ENCODE measurements around the gene DGKG.

Gene DGKG

DNA sequence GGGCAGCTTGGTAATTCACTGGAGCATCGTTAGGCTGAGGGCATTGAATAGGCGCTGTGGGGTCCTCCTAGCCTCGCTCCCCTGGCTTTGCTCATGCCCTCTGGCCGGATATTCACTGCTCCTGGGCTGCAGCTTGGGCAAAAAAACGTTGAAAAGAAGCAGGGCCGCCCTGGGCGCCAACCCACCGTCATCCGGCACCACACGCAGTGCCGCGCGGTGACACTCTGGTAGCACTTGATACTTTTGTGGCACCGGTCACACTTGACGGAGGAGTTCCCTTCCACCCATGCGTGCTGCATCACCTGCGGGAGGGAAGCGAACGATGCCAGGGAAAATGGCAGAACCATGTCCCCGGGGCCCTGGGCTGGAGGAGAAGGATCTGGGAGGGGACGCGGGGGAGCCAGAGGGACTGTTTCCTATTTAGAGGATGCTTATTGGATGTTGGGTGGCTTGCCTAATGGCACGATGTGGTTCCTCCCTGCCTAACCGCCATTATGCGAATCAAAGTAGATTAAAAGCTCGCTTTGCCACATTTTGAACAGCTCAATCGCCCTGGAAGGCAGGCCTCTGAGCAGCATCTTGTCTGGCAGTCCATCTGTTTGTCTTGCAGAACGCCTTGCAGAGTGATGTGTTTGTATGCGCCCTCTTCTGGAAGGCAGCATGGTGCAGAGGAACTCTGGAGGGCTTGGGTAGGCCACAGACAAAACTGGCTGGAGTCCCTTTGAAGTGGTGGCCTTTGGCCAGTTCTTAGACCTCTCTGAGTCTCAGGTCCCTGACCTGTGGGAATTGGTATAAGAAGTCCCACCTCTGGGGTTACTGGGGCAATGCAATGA is 93.2 kb downstream of the DGKG start:
- no peak for DNase-seq

DNA sequence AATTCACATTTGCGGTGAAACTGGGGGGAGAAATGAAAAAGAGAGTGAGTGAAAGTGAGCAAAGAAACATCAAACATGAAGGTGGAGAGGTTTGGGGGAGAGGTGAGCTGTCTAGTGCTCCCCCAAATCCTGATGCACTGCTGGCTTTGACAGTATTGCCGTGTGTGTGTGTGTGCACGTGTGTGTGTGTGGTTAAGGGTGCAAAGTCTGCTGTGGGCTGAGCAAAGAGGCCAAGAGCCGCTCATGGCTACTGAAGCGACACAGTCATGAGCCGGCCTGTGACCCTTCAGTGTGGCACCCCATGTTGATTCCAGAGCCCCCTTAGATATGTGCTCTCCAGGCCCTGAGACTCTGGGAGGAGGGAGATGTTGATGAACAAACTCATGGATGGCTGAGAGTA is 94.3 kb downstream of the DGKG start:
- DNase-seq: no peak

DNA sequence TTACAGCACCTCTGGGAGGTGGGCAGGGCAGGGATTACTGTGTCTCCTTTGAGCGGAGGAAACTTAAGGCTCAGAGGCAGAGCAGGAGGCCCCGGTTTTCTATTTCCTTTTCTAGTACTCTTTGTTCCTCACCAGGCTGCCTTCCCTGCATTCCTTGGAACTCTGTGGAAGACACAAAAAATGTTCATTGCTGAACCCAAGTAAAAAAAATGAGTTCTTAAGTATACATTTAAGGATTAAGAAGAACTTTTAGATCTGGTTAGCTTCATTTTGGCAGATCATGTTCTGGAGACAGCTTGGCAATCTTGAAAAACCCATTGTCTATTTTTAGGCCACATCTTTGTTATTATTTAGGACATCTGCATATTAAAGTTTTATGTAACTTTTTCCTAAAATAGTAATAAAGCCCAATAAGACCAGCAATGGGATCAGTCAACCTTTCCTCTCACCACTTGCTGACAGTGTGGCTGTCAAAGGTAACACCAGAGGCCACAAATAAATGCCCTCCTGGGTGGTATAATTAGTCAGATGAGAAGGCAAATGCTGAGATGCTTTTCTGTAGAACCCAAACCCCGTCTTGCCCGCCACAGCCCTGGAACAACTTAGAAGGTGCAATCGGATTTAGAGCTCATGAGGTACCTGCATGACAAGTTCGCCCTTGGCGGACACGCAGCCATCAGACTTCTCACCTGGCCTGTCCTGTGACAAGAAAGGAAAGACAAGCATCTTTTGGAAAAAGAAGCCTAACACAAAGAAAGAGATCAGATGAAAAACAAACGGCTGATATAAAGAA is 97.2 kb downstream of the DGKG start:
- DNase-seq: no peak

DNA sequence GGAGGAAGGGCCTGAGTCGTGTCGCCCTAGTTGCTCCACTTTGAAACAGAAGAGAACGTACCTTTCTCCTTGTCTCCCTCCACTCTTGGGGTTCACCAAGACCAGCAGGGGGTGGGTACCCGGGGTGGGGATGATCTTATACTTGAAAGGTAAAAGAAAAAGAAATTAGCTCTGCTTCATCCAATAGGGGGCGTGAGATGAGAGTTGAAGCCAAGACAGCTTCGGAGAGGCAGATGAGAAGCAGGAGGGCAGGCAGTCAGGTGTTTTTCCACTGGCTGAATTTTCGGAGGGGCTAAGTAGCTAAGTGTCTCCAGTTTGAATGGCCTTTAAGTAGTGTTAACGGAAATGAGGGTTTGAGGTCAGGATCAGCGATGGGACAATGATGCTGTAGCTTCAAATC is 100.4 kb downstream of the DGKG start:
- DNase-seq: no peak

DNA sequence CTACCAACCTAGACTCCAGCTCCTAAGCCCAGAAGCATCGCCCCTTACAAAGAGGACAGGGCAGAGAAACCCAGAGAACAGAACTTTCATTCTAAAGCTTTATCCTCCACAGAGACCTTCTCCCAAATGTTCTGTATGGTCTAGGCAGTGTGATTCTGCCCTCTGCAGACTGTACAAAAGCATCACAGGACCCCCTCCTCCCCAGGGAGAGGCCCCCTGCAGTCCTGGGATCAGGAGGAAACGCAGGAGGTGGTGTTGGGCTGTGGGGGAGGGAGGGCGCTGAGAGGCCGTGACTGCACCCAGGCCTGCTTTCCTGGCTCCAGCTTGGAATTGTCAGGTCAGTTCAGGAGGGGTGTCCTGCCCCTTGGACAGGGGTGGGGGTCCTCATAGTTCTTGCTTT is 101.3 kb downstream of the DGKG start:
- DNase-seq: no peak

DNA sequence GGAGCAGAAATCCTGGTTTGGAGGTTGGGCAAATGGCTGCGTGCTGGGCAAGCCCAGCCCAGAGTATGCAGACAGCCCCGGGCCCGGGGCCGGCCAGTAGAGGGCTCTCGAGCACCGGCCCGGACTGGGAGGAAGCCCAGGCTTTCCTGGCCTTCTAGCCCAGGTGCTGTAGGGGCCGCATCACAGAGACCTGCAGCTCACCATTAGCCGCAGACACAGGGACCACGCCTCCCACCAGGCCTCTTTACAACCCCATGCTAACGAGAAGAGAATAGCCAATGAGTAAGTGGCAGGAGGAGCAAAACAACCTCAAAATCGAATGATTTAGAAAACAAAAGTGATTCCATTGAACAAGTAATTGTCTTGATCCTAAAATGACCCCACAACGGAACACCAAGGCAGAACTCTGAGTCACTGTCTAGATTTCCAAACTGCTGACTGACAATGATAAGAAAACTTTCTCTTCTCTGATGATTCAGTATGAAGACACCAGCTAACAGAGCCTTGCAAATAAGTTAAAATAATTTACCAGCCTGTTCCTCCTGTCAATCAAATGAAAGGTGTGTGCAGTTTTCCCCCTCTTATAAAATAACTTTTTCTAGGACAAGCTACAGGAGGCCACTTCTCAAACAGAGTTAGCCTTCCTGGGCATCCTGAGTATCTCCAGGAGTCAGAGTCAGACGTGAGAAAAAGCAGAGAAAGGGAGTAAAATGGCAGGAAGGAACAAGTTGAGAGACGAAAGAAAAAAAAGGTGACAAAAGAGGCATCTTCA is 102.2 kb downstream of the DGKG start:
- no peak for DNase-seq

DNA sequence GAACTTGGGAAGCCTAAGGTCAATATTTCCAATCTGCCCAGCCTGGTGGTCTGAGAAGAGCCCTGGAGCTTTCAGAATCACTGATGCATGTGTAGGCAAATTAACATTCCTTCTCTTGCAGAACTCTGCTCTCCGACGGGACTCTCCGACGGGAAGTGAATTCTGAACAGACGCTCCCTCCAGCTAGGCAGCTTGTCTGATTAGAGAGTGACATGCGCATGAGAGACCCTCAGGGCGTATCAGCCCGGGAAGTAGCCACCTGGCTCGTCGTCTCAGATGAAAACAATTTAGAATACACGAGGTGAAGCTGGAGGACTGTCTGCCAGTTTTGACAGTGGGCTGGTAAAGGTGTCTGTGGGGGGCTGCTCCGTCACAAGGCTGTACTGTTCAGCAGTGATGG is 103.1 kb downstream of the DGKG start:
- no peak for DNase-seq

DNA sequence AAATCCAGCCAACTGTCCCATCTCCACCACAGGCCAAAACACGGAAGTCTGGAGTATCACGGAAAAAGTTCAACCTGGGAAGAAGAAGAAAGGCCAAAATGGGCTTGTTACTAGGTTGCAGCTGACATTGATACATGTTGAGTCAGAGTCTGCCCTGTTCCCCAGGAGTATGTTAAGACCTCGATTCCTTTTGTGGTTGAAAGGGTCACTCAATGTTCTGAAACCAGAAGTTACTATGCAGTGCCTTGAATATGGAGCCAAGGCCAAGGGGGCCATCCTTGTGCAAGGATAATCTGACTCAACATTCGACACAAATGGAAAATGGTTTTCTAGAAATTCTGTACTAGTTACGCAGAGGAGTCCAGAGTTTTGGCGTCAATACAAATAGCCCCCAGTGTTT is 104.2 kb downstream of the DGKG start:
- DNase-seq: no peak

DNA sequence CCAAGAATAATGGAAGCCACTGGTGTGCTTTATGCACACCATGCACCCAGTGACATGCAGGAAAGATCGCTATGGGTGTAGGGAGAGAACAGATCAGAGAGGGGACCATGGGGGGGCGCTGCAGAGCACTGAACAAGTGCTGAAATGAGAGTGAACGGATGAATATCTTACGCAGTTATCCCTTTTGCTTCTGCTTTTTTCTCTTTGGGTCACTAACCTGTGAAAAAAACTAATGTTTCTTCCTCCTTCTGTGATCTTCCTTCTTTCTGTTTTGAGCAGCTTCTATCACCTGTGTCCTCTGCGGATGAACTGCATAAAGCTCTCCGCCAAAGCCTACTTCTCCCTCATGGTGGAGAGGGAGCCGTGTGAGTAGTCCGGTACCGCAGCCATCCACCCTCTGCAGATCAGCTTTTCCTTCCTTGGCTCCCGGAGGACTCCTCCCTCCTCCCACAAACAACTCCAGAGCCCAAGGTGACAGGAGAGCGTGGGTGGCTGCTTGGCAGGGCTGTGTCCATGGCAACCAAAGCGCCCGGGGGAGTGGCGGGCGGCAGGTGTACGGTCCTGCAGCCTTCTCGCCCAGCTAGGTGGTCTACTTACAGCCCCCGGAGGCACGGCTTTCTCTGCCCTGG is 106.2 kb downstream of the DGKG start:
- DNase-seq: no peak

DNA sequence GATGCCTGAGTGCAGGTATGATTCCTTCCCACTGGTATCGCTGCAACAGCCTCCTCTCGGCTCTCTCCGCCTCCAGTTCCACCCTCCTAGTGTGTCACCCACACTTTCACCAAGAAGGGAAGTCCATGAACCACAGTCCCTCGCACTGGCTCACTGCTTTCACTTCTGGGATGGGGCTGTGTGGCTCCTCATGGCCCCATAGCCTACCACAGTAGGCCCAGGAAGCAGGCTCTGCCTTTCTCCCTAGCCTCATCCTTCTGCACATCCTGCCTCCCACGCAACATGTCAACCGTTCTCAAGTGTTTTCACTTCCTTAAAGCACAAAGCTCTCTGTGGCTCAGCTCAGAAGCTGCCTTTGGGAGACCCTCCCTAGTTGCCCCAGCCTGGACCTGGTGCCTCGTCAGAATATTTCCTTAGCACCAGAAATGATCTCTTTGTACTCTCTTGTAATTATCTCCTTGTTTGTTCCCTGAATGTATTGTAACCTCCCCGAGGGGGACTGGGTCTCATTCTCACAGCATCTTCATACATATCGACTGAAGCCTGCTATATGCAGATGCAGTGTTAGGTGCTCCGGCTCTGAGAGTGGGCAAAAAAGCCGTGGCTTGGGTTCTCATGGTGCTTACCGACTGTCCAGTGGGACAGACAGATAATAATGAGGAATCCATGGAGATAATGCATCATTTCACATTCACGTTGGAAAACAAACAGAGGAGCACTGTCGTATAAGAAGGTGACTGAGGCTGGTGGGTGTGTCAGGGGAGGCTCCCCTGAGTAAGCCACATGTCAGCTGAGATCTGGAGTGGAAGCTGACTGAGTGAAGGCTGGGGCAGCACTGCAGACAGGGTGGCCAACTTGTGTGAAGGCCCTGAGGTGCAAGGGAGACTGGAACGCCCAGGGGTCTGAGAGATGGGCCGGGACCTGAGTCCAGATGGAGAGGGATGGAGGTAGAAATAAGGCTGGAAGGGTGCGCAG is 107.1 kb downstream of the DGKG start:
- no peak for DNase-seq

DNA sequence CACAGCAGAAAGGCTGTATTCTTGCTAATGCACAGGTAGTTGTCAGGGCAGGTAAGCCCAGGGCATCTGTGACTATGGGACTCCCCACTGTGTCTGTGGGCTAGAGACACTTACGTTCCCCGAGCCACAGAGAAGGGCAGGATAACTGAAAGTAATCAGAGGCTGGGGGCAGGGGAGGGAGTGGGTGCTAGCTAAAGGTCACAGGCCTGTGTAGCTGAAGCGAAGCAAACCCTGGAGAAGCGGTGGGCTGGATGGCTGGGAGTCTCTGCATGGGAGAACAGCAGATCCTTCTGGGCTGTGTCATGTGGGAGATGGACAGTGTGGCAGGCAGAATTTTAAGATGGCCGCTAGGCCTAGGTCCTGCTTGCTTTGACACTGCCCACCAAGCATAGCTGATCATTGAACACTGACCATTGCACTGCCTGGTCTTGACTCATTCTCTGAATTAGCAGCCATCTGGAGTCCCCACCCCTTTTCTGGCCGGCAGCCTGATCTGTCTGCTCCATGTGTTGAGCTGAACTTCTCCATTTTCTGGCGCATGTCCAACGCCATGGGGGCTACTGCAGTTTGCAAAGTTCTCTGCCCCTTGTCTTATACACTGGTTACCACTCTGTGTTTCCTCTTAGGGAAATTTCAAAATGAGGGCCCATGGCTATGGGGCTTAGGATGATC is 110.0 kb downstream of the DGKG start:
- DNase-seq: no peak

DNA sequence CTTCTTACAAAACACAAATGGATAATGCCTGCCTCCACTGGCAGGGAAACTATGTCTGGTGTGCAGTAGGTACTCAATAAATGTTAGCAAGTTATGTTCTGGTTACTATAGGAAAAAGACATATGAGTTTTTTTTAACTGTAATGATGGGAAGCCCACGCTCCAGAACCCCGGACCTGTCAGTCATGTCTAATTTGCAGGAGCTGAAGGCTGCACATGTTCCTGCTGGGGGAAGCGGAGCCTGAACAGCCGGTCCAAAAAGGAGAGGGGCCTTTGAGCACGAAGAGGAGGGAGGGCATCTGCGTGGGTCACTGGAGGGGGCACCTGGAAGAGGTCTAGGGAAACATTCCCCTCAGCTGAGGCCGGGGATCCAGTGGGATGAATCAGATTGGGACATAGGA is 113.2 kb downstream of the DGKG start:
- no peak for DNase-seq

DNA sequence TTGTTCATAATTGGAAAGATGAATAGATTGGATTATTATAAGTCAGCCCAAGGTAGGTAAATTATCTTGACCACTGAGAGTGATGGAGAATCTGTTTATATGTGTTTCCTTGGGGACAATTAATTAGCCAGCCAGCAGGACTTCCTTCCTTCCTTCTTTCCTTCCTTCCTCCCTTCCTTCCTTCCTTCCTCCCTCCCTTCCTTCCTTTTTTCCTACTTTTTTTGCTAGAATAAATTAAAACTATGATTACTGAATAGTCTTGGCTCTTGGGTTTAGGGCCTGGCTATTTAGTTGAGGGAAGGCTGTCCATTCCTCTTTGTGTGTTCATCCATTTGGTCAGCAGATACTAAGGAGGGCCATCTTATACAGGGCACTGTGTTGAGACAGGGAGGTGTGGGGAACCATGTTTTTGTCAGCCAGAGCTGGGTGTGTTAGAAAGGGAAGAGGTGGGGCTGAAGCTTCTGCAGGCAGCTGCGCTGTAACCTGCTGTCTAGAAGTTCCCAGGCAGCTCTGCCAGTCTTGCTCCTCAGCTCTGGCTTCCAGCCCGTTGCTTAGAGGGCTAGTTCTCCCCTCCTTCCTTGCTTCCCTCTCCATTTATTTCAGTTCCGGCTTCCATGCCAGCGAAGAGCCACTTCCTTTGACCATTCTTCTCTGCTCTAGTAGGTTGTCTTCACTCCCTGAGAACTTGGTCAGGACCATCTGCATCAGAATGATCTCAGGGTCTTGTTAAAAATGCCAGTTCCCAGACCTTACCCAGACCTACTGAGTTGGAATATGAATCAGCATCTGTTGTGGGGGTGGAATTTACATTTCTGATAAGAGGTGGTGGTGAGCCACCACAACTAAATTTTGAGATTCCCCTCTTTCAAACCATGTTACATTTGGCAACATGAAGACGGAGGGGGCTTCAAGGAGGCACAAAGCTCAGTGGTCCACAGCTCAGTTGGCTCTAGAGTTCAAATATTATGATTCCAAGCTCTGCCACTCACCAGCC is 113.9 kb downstream of the DGKG start:
- DNase-seq: no peak

DNA sequence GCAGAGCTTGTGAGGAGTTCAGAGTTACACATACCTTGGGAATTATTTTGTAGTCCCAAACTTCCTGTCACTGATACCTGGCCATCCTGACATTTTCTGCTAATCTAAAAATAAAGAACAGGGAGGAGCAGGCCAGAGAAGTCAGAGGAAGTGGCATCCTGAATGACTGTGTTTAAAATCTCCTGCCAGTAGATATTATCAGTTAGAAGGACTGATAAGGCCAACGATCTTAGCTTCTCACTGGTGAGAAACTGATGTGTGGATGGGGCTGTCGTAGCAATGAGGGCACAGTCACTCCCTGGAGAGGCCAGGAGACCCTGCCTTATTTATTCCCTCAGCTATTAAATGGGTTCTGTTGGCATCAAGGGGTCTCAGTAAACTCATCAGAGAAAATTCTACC is 115.1 kb downstream of the DGKG start:
- DNase-seq: no peak

DNA sequence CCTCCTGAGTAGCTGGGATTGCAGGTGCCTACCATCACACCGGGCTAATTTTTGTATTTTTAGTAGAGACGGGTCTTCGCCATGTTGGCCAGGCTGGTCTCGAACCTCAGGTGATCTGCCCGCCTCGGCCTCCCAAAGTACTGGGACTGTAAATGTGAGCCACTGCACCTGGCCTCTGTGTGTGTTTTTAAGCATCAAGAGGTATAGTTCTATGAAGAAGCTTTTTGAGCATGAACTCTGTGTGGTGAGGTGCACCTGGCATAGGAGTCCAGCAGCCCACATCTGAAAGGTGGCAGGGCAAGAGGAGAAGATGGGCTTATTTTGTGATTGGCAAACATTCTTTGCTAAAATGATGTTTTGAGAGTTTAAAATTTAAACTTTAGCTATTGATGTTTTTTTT is 118.0 kb downstream of the DGKG start:
- DNase-seq: no peak

DNA sequence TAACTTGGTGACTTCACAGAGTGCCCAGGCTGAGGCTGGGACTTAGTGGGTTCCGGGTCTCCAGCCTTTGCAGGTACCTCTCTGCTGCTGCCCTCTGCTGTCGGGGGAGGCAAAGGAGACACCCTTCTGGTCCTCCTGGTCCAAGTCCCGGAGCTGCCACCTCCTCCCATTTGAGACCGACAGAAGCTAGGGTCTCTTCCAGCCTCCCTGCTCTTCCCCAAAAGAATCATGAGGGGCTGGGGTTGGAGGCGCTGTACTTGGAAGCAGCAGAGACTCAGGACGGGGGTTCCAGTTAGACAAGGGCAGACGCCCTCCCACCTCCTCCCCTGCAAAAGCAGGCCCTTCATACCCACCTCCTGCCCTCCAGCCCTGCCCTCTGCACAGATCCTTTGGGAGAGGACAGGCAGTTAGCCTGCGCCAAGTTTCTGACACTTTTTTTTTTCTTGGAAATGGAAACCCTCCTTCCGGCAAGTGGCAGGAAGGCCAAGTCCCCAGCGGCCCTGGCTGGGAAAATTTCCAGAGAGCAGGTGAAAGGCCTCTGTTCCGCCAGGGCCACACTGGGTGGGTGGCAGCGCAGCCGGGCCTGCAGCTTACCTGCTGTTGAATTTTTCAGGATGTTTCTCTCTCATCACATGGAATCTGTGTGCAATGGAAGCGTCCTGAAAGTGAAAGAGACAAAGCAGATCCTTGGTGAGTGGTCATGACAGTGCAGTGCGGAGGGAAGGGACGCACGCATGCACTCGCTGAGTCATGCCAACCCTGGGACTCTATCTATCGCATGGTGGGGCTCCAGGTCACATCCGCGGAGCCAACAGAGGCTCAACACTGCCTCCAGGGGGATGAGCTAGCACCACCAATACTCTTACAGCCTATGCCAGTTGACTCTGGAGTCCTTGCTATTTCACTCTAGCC is 119.9 kb downstream of the DGKG start:
- peak; percentile 90 for DNase-seq

DNA sequence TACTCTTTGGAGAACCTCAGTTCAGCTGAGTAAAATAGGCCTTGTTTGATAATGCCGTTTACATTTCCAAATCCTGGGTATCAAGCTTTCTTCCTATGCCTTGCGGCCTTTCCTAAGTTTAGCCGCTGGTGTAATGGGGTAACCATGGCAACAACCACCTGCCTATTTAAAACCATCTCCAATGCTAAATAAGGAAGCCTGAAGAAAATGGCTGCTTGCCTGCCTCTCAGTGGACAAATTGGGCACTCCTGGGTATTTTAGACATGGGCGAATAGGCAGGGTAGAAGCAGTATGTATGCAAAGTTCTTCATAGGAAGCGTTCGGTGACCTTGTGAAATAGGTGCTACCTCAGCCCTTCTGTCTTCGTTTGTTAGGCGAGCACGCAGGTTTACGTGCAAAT is 122.7 kb downstream of the DGKG start:
- DNase-seq: no peak

DNA sequence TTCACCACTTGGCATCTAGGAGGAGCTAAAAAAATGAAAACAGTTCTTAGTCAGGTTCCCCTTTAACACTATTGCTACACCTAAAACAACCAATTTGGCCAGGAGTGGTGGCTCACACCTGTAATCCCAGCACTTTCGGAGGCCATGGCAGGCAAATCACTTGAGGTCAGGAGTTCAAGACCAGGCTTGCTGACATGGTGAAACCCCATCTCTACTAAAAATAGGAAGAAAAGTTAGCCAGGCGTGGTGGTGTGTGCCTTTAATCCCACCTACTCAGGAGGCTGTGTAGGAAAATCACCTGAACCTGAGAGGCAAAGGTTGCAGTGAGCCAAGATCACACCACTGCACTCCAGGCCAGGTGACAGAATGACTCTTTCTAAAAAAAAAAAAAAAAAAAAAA is 124.1 kb downstream of the DGKG start:
- DNase-seq: no peak

Data from GOT3 (cell line).